Gastrocnemius medialis (tissue), 4 donors: ENCODE results near the gene GATC.

Experiments
- POLR2A ChIP-seq, 2 donors: fragments of 450-650 bp; IDR thresholded peaks; one replicate each; pipeline ENCODE4 v1.6.1; 2017; ENCODE audit warnings: antibody characterized with exemption in 2 of 2, mild to moderate bottlenecking in 2 of 2, moderate library complexity in 2 of 2
- TF ChIP-seq, protein P1 (sequence below), 5 experiments: fragments of 450-650 bp in 3 of 5; fragments of 200-600 bp in 2 of 5; sonication (generic) in 2 of 5; IDR thresholded peaks in 4 of 5; conservative IDR thresholded peaks in 1 of 5; 1 replicate in 4 of 5; 2 replicates in 1 of 5; pipeline ENCODE4 v1.5.1; 2016 to 2019; ENCODE audit warnings: antibody characterized with exemption in 5 of 5, mild to moderate bottlenecking in 3 of 5, moderate library complexity in 3 of 5

DNA sequence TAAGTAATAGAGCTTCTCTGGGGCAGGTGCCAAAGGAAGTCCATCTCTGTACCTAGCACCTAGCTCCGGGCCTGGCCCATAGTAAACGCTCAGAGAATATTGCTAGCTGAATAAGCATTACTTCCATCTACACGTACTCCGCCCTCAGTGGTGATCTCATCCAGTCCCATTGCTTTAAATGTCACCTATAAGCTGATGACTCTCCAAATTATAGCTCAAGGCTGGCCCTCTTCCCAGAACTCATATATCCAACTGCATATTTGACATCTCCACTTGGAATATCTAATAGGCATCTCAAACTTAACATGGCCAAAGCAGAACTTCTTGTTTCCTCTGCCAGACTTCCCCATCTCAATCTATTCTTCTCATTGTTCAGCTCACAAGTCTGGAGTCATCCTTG is 42.8 kb downstream of the GATC start:
- TF ChIP-seq, protein P1, sequence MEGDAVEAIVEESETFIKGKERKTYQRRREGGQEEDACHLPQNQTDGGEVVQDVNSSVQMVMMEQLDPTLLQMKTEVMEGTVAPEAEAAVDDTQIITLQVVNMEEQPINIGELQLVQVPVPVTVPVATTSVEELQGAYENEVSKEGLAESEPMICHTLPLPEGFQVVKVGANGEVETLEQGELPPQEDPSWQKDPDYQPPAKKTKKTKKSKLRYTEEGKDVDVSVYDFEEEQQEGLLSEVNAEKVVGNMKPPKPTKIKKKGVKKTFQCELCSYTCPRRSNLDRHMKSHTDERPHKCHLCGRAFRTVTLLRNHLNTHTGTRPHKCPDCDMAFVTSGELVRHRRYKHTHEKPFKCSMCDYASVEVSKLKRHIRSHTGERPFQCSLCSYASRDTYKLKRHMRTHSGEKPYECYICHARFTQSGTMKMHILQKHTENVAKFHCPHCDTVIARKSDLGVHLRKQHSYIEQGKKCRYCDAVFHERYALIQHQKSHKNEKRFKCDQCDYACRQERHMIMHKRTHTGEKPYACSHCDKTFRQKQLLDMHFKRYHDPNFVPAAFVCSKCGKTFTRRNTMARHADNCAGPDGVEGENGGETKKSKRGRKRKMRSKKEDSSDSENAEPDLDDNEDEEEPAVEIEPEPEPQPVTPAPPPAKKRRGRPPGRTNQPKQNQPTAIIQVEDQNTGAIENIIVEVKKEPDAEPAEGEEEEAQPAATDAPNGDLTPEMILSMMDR (IDR thresholded peaks at IDR 0.05 in 4 of 5, conservative IDR thresholded peaks at IDR 0.05 in 1 of 5) = no peak
- TF ChIP-seq POLR2A (IDR thresholded peaks at IDR 0.05) = no peak
